HCT116 (cell line): ENCODE results near the gene EGFR.

Source experiments
- CBX3 ChIP-seq: IDR thresholded peaks from 2 replicates; pipeline ENCODE4 v1.6.1; 2012; ENCODE audit warnings: low read depth
- EGR1 ChIP-seq: IDR thresholded peaks from 2 replicates; pipeline ENCODE4 v1.6.1; 2012; ENCODE audit warnings: low read depth
- POLR2A ChIP-seq: IDR thresholded peaks from 2 replicates; pipeline ENCODE4 v1.7.0; 2011; ENCODE audit warnings: borderline replicate concordance; ENCODE audit not compliant: insufficient read depth, insufficient read length; ENCODE audit errors: extremely low read depth
- REST ChIP-seq: IDR thresholded peaks from 2 replicates; pipeline ENCODE4 v1.6.1; 2012; ENCODE audit warnings: low read depth
- TCF7L2 ChIP-seq: IDR thresholded peaks from 2 replicates; pipeline ENCODE4 v1.7.0; 2011; ENCODE audit warnings: borderline replicate concordance, inconsistent platforms; ENCODE audit not compliant: insufficient read depth, insufficient read length; ENCODE audit errors: extremely low read depth
- TF ChIP-seq, protein P1 (sequence below), 3 experiments: fragments of 200-600 bp in 1 of 3; sonication (generic) in 1 of 3; IDR thresholded peaks in 2 of 3; conservative IDR thresholded peaks in 1 of 3; 2 replicates each; pipeline ENCODE4 v1.5.1; 2012 to 2017; ENCODE audit warnings: low read depth in 2 of 3, low read length in 2 of 3, antibody characterized with exemption in 1 of 3, borderline replicate concordance in 1 of 3, control low read depth in 1 of 3, mild to moderate bottlenecking in 1 of 3, mixed read lengths in 1 of 3, mixed run types in 1 of 3, moderate library complexity in 1 of 3; ENCODE audit not compliant: insufficient read depth in 1 of 3

- TF ChIP-seq POLR2A (no peak), TCF7L2 (no peak), CBX3 (no peak), EGR1 (no peak), REST (no peak)
- TF ChIP-seq, protein P1, sequence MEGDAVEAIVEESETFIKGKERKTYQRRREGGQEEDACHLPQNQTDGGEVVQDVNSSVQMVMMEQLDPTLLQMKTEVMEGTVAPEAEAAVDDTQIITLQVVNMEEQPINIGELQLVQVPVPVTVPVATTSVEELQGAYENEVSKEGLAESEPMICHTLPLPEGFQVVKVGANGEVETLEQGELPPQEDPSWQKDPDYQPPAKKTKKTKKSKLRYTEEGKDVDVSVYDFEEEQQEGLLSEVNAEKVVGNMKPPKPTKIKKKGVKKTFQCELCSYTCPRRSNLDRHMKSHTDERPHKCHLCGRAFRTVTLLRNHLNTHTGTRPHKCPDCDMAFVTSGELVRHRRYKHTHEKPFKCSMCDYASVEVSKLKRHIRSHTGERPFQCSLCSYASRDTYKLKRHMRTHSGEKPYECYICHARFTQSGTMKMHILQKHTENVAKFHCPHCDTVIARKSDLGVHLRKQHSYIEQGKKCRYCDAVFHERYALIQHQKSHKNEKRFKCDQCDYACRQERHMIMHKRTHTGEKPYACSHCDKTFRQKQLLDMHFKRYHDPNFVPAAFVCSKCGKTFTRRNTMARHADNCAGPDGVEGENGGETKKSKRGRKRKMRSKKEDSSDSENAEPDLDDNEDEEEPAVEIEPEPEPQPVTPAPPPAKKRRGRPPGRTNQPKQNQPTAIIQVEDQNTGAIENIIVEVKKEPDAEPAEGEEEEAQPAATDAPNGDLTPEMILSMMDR (IDR thresholded peaks at IDR 0.05 in 2 of 3, conservative IDR thresholded peaks at IDR 0.05 in 1 of 3; ENCODE audit: borderline replicate concordance in 1 of 3, insufficient read depth in 1 of 3, low read depth in 2 of 3, low read length in 2 of 3) = peak; percentile 26 to 64 (median 46); a peak in 5 of 6 replicates
Observed at GRCh38 chr7:55124989-55125875, 106.4 kb downstream of the EGFR start.
